Measurements from ENCODE around the gene GSTM3. TPM values are rescaled to one million over a fixed set of nuclear protein-coding genes. Genes with fewer than 3 reads are reported as not detected.
A peak's percentile ranks its signal among the peaks of the same experiment; 100 is the strongest.

Gene GSTM3
- total and polyA plus RNA-seq, 2 of the 13 experiments (the other 11 are each of a cell fraction or from before 2014, with no cell fraction given) = 127 to 142 TPM

GRCh38 chr1:109763646-109764415, 23.0 kb upstream of the GSTM3 start, which contains the start of gene EPS8L3 (continued):
- TF ChIP-seq ZNF318 (CRISPR knock-in tag; IDR thresholded peaks at IDR 0.05) (no peak; the same call in 1 of the 2 replicates), ZNF724P (CRISPR knock-in tag; IDR thresholded peaks at IDR 0.05; ENCODE audit: borderline replicate concordance) (peak; percentile 69; the same call in 1 of the 2 replicates), HOXA5 (CRISPR knock-in tag; IDR thresholded peaks at IDR 0.05) (no peak), CBFB (CRISPR knock-in tag; IDR thresholded peaks at IDR 0.05) (peak; percentile 86; the same call in 1 of the 2 replicates), ZBTB38 (CRISPR knock-in tag; IDR thresholded peaks at IDR 0.05) (peak; percentile 53; the same call in 1 of the 2 replicates), ZNF10 (CRISPR knock-in tag; IDR thresholded peaks at IDR 0.05; ENCODE audit: borderline replicate concordance, low read depth) (no peak), ZNF552 (CRISPR knock-in tag; IDR thresholded peaks at IDR 0.05; ENCODE audit: borderline replicate concordance) (no peak; the same call in 1 of the 2 replicates), ZBTB8A (CRISPR knock-in tag; IDR thresholded peaks at IDR 0.05; ENCODE audit: borderline replicate concordance, low read depth) (no peak), TOPORS (CRISPR knock-in tag; IDR thresholded peaks at IDR 0.05) (no peak), TBX2 (CRISPR knock-in tag; IDR thresholded peaks at IDR 0.05; ENCODE audit: borderline replicate concordance) (peak; percentile 74), KLF12 (CRISPR knock-in tag; IDR thresholded peaks at IDR 0.05; ENCODE audit: borderline replicate concordance) (peak; percentile 89; the same call in 1 of the 2 replicates), E2F5 (CRISPR knock-in tag; conservative IDR thresholded peaks at IDR 0.05) (no peak), SNRNP70 (IDR thresholded peaks at IDR 0.05; ENCODE audit: low read depth, low read length) (no peak), GTF2F1 (IDR thresholded peaks at IDR 0.05; ENCODE audit: low read length) (no peak)

Measured in HepG2 (cell line).